ENCODE measurements around the gene ABHD6.
"Not testable (repeated sequence)": the region's sequence is repeated elsewhere in the genome, so short reads cannot be mapped to it uniquely, and the experiment has no call there.

GRCh38 chr3:58273362-58273761, 35.8 kb downstream of the ABHD6 start:
- TF ChIP-seq, protein P1, sequence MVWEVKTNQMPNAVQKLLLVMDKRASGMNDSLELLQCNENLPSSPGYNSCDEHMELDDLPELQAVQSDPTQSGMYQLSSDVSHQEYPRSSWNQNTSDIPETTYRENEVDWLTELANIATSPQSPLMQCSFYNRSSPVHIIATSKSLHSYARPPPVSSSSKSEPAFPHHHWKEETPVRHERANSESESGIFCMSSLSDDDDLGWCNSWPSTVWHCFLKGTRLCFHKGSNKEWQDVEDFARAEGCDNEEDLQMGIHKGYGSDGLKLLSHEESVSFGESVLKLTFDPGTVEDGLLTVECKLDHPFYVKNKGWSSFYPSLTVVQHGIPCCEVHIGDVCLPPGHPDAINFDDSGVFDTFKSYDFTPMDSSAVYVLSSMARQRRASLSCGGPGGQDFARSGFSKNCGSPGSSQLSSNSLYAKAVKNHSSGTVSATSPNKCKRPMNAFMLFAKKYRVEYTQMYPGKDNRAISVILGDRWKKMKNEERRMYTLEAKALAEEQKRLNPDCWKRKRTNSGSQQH (CRISPR knock-in tag; IDR thresholded peaks at IDR 0.05) = not testable (repeated sequence)
- TF ChIP-seq ZBTB7A (IDR thresholded peaks at IDR 0.05; ENCODE audit: borderline replicate concordance, control insufficient read depth, low read depth, low read length); RBM22 (IDR thresholded peaks at IDR 0.05; ENCODE audit: low read depth, low read length, poor library complexity, severe bottlenecking); ZNF212 (CRISPR knock-in tag; IDR thresholded peaks at IDR 0.05); ZNF76 (CRISPR knock-in tag; IDR thresholded peaks at IDR 0.05; ENCODE audit: borderline replicate concordance); HNRNPH1 (optimal IDR thresholded peaks at IDR 0.05; ENCODE audit: low read depth, low read length); SREBF2 (CRISPR knock-in tag; IDR thresholded peaks at IDR 0.05); CTCF (IDR thresholded peaks at IDR 0.05 in 2 of 3, conservative IDR thresholded peaks at IDR 0.05 in 1 of 3; ENCODE audit: insufficient read depth in 2 of 3, low read depth in 1 of 3, low read length in 3 of 3): not testable (repeated sequence)

Measured in K562 (cell line).